HepG2 (cell line): ENCODE measurements around the gene TEX9.

Experiments
- ARID2 ChIP-seq: sonication (generic); formaldehyde crosslinking; IDR thresholded peaks from 2 replicates; pipeline ENCODE4 v1.8.1; 2022; ENCODE audit warnings: mild to moderate bottlenecking, missing genetic modification reagents, borderline replicate concordance
- CEBPB ChIP-seq: IDR thresholded peaks from 2 replicates; pipeline ENCODE4 v1.6.1; 2011; ENCODE audit warnings: low read depth, low read length, improper control_type of control experiment, borderline replicate concordance
- EP300 ChIP-seq, 3 experiments: sonication (generic) in 1 of 3; formaldehyde crosslinking in 1 of 3; IDR thresholded peaks; 2 replicates each; pipeline versions ENCODE4 v1.5.1 to v1.6.1; 2011 to 2020; ENCODE audit warnings: low read depth in 2 of 3, low read length in 2 of 3, borderline replicate concordance in 1 of 3, improper control_type of control experiment in 1 of 3, mild to moderate bottlenecking in 1 of 3, missing genetic modification reagents in 1 of 3, moderate library complexity in 1 of 3
- GATAD2A ChIP-seq: IDR thresholded peaks from 2 replicates; pipeline ENCODE4 v1.6.1; 2016
- KDM2A ChIP-seq: sonication (generic); formaldehyde crosslinking; IDR thresholded peaks from 2 replicates; pipeline ENCODE4 v1.4.0; 2020; ENCODE audit warnings: low read depth, missing genetic modification reagents, borderline replicate concordance
- SUZ12 ChIP-seq: fragments of 150-350 bp; IDR thresholded peaks from 2 replicates; pipeline ENCODE4 v1.6.1; 2014; ENCODE audit warnings: low read depth, low read length
- TCF7L2 ChIP-seq: IDR thresholded peaks from 2 replicates; pipeline ENCODE4 v1.6.1; 2011; ENCODE audit warnings: mild to moderate bottlenecking, low read depth, low read length, moderate library complexity
- ZNF44 ChIP-seq: sonication (generic); formaldehyde crosslinking; IDR thresholded peaks from 2 replicates; pipeline ENCODE4 v1.5.1; 2020; ENCODE audit warnings: mild to moderate bottlenecking, missing genetic modification reagents

GRCh38 chr15:56346414-56346813, 18.8 kb upstream of the TEX9 start:
- TF ChIP-seq ZNF44 (CRISPR knock-in tag) (no peak), EP300 (IDR thresholded peaks at IDR 0.05; ENCODE audit: low read depth in 2 of 2, low read length in 2 of 2) (no peak), EP300 (CRISPR knock-in tag; IDR thresholded peaks at IDR 0.05; ENCODE audit: borderline replicate concordance) (no peak), SUZ12 (no peak), TCF7L2 (no peak), ARID2 (CRISPR knock-in tag) (no peak), KDM2A (CRISPR knock-in tag) (no peak), CEBPB (no peak), GATAD2A (CRISPR knock-in tag) (no peak)
